HG03025 (cell line): ENCODE measurements around the gene ADCY7.

Experiments
- ATAC-seq: cut with Tn5 transposase; IDR thresholded peaks from one replicate; pipeline ENCODE4 v1.9.1; 2021; ENCODE audit warnings: mild to moderate bottlenecking, moderate library complexity; ENCODE audit not compliant: unreplicated experiment, low FRiP score

ADCY7 gene

DNA sequence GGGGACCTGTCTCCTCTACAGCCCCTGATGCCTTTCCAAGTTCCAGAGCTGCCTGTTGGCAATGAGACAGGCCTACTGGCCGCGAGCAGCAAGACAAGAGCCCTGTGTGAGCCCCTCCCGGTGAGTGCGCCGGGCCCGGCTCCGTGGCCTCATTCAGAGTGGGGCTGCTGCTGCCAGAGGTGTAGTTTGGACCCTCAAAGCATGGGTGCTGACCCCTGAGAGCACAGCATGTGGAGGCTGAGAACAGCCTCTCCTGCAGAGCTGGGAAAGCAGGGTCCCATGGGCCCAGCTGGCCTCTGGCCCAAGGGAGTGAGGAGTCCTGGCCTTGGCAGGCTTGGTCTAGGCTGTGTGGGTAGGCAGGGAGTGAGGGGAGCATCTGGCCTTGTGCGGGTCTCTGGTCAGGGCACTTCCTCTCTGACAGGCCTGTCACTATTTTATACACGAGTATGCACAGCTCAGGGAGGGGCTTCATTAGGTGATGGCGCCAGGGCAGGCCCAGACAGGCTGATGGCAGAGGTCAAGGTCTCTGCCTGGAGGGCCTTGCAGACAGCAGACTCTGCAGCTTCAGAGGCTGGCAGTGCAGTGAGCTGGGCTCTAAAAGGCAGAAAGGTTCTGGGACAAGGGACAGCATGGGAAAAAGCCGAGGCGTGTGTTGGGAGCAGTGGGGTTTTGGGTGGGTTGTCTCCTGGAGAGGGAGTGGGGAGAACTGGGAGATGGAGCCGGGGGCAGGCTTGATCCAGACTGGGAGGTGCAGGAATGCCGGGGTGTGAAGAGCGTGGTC lies 43.4 kb downstream of the ADCY7 start:
- ATAC-seq: no peak

DNA sequence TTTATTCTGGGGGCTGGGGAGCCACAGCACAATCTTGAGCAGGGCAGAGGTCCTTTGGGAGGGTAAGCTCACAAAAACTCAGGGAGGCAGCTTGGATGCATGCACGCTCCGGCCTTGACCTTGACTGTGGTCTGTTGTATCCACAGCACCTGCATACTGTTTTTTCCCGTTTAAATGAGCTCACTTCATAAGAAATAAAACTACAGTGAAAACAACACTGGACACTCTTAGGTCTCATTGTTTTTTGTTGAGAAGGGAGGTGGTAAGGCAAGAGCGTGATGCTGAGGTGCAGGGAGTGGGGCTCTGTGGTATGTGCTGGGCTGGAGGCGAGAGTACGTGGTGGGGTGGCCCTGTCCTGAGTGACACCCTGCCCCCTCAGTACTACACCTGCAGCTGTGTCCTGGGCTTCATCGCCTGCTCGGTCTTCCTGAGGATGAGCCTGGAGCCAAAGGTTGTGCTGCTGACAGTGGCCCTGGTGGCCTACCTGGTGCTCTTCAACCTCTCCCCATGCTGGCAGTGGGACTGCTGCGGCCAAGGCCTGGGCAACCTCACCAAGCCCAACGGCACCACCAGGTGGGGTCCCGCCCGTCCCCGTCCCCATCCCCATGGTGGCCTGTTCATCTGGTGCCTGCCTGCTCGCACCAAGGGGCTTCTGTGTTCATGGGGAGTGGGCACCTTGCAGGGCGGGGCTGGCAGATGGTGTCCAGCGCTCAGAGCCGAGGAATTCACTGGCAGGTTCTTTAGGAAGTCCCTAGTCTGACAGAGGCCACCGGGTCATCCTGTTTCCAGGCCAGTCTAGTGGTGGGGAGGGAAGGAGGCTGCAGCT lies 44.2 kb downstream of the ADCY7 start:
- ATAC-seq: no peak

DNA sequence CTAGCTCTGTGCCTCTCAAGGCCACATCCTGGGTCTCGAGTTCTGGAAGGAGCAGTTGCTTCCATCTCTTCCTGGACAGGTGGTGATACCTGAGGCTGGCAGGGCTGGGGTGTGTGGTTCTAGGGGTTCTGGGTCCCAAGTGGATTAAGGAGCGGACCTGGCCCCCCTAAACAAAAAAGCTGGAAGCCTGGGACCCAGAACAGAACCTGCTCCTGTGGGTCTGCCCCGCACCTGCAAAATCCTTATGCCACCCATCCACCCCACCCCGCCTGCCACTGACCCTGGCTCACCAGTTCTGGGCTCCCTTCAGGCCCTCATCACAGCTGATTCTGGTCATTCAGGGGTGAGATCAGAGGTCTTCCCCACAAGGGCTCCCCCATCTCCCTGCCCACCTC lies 44.8 kb downstream of the ADCY7 start:
- ATAC-seq: no peak

- ATAC-seq: no peak
Observed at GRCh38 chr16:50311891-50312501, 45.6 kb downstream of the ADCY7 start.

DNA sequence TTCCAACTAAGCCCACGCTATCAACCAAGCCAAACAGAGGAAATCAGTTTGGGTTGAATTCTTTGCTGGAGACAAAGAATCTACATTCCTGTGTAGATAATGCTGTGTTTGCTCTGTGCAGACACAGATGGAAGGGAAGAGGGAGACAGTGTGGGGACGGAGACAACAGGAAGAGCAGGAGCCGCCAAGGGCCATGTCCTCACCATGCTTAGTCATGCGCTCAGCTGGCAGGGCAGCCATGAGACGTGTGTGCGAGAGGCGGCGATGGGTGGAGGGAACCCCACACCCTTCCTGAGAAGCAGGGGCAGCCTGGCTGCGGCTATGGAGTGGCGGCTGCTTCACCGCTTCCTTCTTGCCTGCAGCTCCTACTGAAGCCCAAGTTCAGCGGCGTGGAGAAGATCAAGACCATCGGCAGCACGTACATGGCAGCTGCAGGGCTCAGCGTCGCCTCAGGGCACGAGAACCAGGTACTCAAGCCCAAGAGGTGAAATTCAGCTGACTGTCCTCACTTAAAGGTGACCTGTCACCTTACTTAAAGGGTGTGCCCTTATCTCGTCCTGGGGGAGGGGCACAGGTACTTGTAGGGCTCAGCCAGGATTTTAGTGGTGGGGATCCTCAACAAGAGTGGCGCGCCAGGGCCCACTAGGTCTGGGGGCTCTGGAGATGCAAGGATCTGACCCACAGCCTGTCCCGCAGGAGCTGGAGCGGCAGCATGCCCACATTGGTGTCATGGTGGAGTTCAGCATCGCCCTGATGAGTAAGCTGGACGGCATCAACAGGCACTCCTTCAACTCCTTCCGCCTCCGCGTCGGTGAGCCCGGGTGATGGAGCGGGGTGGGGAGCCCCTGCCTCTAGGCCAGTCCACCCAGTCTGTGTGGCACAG lies 47.5 kb downstream of the ADCY7 start:
- ATAC-seq: no peak

DNA sequence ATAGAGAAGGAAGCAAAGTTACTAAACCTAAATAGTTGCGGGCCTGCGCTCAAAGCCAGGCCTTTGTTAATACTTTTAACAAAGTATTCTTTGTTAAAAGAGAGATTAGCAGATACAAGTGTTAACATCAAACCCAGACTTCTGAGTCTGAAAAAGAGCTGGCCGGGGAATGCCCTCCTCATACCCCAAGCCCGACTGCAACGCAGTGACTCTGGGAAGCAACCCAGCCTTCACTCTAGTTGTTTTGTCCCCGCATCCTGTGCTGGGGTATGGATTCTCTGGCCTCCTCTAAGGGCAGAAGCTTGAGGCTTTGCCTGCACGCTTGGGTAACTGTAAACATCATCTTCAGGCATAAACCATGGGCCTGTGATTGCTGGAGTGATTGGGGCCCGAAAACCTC lies 48.3 kb downstream of the ADCY7 start:
- ATAC-seq: no peak

DNA sequence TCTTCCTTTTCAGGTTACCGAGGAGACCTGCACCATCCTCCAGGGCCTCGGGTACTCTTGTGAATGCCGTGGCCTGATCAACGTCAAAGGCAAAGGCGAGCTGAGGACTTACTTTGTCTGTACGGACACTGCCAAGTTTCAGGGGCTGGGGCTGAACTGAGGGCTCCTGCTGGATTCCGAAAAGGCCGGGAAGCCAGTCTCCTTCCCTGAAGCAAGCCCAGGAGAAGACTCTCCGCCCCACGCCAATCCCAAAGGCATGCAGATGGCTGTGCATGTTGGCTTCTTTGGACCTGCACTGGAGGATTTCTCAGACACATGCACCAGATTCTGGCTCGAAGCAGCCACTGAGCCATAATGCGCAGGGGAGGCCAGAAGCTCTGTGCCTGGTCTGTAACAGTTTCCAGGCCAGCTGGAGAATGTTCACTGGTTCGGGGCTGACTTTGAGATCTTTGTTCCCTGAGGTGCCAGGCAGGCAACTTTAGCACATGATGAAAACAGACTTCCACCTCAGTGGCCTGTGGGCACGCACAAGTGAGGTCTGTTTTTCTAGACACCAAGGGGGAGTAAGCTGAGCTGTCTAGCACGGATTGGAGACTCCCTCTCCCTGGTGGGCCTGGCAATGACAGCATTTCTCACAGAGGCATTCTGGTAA lies 49.1 kb downstream of the ADCY7 start:
- no peak for ATAC-seq

GRCh38 chr16:50316102-50316847 lies 49.9 kb downstream of the ADCY7 start:
- no peak for ATAC-seq

DNA sequence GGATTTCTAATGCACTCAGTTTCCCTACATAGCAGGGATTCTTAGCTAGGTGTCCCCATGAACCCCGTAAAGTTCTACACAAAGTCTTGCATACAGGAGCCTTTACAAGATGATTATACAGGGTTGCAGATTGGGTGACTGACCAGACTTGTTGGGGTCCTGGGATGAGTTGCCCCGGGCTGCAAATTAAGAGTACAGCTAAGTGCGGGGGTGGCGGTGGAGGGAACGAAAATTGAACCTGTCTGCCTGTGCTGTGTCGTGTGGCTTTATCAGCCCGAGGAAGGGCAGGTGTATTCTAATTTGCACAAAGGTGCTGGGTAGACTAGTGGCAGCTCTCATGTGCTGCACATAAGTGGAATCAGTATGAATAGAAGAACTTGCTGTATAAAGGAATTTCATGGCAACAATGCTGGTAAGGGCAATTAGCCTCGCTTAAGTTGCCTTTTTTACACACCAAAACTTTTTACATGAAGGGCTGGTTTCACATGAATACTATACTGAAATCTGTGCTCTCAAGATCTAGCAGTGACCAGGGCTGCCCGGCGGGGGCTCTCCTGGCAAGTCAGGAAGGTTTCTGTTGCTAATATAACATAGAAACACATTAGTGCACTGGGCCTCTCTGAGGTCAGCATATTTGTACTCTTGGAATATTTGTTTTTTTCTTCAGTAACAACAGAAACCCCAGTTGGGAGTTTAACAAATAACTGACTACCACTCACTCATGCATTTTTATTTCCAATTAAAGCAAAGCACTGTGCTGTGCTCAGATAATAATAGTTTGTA lies 50.7 kb downstream of the ADCY7 start:
- ATAC-seq: no peak

GRCh38 chr16:50318796-50319578 lies 52.6 kb downstream of the ADCY7 start:
- no peak for ATAC-seq

GRCh38 chr16:50320310-50320709 lies 54.0 kb downstream of the ADCY7 start:
- no peak for ATAC-seq

GRCh38 chr16:50322333-50322732 lies 56.0 kb downstream of the ADCY7 start:
- no peak for ATAC-seq

DNA sequence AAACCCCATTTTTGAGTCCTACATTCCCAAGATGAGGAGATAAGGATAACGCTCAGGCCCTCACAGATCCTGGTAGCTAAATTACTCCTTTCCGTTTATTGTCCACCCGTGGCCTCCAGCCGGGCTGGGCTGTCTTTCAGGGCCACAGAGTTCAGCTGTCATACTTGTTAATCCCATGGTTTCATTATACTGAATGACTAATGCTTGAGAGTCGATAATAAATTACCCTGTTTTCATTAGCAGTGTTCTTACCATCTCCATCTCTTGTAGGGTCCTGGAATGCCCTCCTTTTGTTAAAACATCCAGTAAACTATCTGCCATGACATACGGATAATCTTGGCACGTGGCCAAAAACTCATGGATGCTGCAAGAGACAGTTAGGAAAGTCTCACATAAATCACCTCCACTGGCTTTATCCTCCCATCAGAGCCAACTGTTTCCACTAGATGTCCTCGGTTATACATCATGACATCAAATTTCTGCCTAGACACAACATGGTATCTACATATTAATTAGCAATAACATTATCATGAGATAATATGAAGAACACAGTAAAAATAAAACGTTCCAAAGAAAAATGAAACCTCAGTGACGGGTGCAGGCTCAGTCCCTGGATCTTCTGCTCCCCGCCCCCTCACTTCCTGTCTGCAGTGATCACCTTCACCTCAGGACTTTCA lies 57.1 kb downstream of the ADCY7 start:
- ATAC-seq: no peak

GRCh38 chr16:50324345-50324744 lies 58.0 kb downstream of the ADCY7 start:
- ATAC-seq: no peak

DNA sequence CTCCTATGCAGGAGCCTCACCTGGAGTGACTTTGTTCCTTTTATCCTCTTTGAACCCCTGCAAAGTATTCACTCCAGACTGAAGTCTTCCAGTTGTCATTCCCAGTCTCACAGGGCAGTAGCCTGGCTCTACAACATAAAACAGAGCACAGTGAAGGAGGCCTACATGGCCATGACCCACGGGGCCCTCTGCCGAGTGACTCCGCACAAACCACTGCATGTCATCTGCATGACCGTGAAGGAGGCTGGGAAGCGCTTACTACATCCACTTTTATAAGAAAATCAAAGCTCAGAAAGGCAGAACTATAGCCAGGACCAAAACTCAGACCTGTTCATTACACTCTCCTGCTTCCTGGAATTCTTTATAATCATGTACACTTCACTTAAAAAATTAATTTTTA lies 59.9 kb downstream of the ADCY7 start:
- ATAC-seq: no peak

GRCh38 chr16:50326835-50327465 lies 60.6 kb downstream of the ADCY7 start:
- ATAC-seq: no peak
